Gastrocnemius medialis (tissue), 4 donors: Measurements from ENCODE around the gene VTN. TPM values are rescaled to one million over a fixed set of nuclear protein-coding genes. Genes with fewer than 3 reads are reported as not detected.
A peak's percentile ranks its signal among the peaks of the same experiment; 100 is the strongest.

ENCODE experiments used
- ATAC-seq, 2 donors: fragments of 150-250 bp; one replicate each; pipeline ENCODE4 v1.9.1; 2016
- DNase-seq, 2 donors: peaks; one replicate each; pipeline ENCODE4 v3.0.0-alpha.2; 2019
- H3K27ac ChIP-seq, 4 donors: fragments of 200-600 bp; sonication (generic); 1 replicate in 1 of 4; 2 replicates in 3 of 4; pipeline ENCODE4 v1.5.1; 2016 to 2018; ENCODE audit warnings: mild to moderate bottlenecking in 2 of 4, moderate library complexity in 1 of 4
- H3K27me3 ChIP-seq, 3 donors: fragments of 200-600 bp; sonication (generic) in 2 of 3; 1 replicate in 1 of 3; 2 replicates in 2 of 3; pipeline versions ENCODE4 v1.5.1 to v1.6.0; 2016 to 2019; ENCODE audit warnings: mild to moderate bottlenecking in 1 of 3, moderate library complexity in 1 of 3
- H3K36me3 ChIP-seq, 2 donors: fragments of 200-600 bp; sonication (generic) in 1 of 2; one replicate each; pipeline ENCODE4 v1.5.1; 2017 to 2018
- H3K4me1 ChIP-seq, 2 donors: fragments of 200-600 bp; sonication (generic) in 1 of 2; one replicate each; pipeline ENCODE4 v1.5.1; 2016 to 2017; ENCODE audit warnings: mild to moderate bottlenecking in 2 of 2
- H3K4me3 ChIP-seq, 4 donors: fragments of 200-600 bp; sonication (generic) in 3 of 4; 1 replicate in 1 of 4; 2 replicates in 3 of 4; pipeline ENCODE4 v1.5.1; 2016 to 2019; ENCODE audit warnings: mild to moderate bottlenecking in 2 of 4
- H3K9me3 ChIP-seq, 3 donors: fragments of 200-600 bp; sonication (generic) in 2 of 3; 1 replicate in 1 of 3; 2 replicates in 2 of 3; pipeline ENCODE4 v1.5.1; 2016 to 2019
- CTCF ChIP-seq, 5 experiments: fragments of 450-650 bp in 3 of 5; fragments of 200-600 bp in 2 of 5; sonication (generic) in 2 of 5; IDR thresholded peaks in 4 of 5; conservative IDR thresholded peaks in 1 of 5; 1 replicate in 4 of 5; 2 replicates in 1 of 5; pipeline ENCODE4 v1.5.1; 2016 to 2019; ENCODE audit warnings: antibody characterized with exemption in 5 of 5, mild to moderate bottlenecking in 3 of 5, moderate library complexity in 3 of 5
- POLR2A ChIP-seq, 2 donors: fragments of 450-650 bp; IDR thresholded peaks; one replicate each; pipeline ENCODE4 v1.6.1; 2017; ENCODE audit warnings: antibody characterized with exemption in 2 of 2, mild to moderate bottlenecking in 2 of 2, moderate library complexity in 2 of 2
- in situ Hi-C, 4 donors: fragments of 200-750 bp; cut with MboI; loops; one replicate each; pipeline versions ENCODE4 v1.15.0 to v1.8.0; 2017; ENCODE audit warnings: low sequenced_read_pairs in 4 of 4
- intact Hi-C: fragments of 100-400 bp; cut with DNase I; formaldehyde crosslinking; loops from one replicate; pipeline ENCODE4 v1.15.1; 2023; ENCODE audit warnings: low total_unique reads
- total RNA-seq, 4 donors: library from RNA; depleted of rRNA; stranded (reverse); fragments of >200 nt; gene quantifications; one replicate each; pipeline versions ENCODE4 v1.1.0 to v1.2.3, GENCODE V29; 2016

Gene VTN
- total RNA-seq, 4 donors from 2014 or later: 3.8 to 11.5 TPM; not detected in 2

GRCh38 chr17:28338056-28338768 lies 31.9 kb downstream of the VTN start:
- H3K9me3 ChIP-seq: no peaks in the 10 kb centered on the region
- in situ Hi-C loops: loop anchor here in 3 of 4 donors (10.0 to 25.0 kb wide), 3 partner anchors 293 to 624 kb away; partner anchors contain the start of genes PHF12 (in 3 of the 3) and NLK (in 1 of the 3)
- peaks cover 39 to 40% of the 10 kb centered on the region in 2 donors for H3K4me1 ChIP-seq
- peak overlapping the region; percentile 23 to 91 (median 88) for H3K27ac ChIP-seq
- H3K27me3 ChIP-seq: no peaks in the 10 kb centered on the region
- intact Hi-C loops: loop anchor here (10.0 kb wide), 1 partner anchor 443 kb away; the partner anchor contains the start of gene LYRM9
- H3K36me3 ChIP-seq: peaks cover 0 to 32% of the 10 kb centered on the region in 2 donors
- no peak for ATAC-seq
- TF ChIP-seq POLR2A (IDR thresholded peaks at IDR 0.05) (no peak), CTCF (IDR thresholded peaks at IDR 0.05 in 4 of 5, conservative IDR thresholded peaks at IDR 0.05 in 1 of 5) (no peak)
- peak overlapping the region in 3 of 4 donors; percentile 6 to 14 (median 12) for H3K4me3 ChIP-seq
- DNase-seq: no peak

GRCh38 chr17:28335959-28336871 lies 33.9 kb downstream of the VTN start:
- in situ Hi-C loops (loop anchor here in 3 of 4 donors (10.0 to 25.0 kb wide), 3 partner anchors 291 to 626 kb away; partner anchors contain the start of genes PHF12 (in 3 of the 3) and NLK (in 1 of the 3)), intact Hi-C loops (loop anchor here (1.0 to 10.0 kb wide), 5 partner anchors 17 to 616 kb away; partner anchors contain the start of genes LYRM9, POLDIP2 and TMEM97)
- Histone ChIP-seq H3K9me3 (no peaks in the 10 kb centered on the region), H3K4me3 (peak overlapping the region; percentile 73 to 99 (median 94)), H3K4me1 (peaks cover 38 to 41% of the 10 kb centered on the region in 2 donors), H3K36me3 (peaks cover 0 to 22% of the 10 kb centered on the region in 2 donors), H3K27me3 (no peaks in the 10 kb centered on the region), H3K27ac (peak overlapping the region; percentile 86 to 94 (median 90))
- TF ChIP-seq POLR2A (IDR thresholded peaks at IDR 0.05) (peak; percentile 3 to 7), CTCF (IDR thresholded peaks at IDR 0.05 in 4 of 5, conservative IDR thresholded peaks at IDR 0.05 in 1 of 5) (no peak)
- ATAC-seq (peak in 1 of 2 donors; percentile 4), DNase-seq (no peak)

- ATAC-seq: peak; percentile 98
- Histone ChIP-seq H3K36me3 (peaks cover 0 to 18% of the 10 kb centered on the region in 2 donors), H3K27me3 (no peaks in the 10 kb centered on the region), H3K4me3 (peak within 1 kb of the TSS; percentile 73 to 99 (median 94)), H3K4me1 (peaks cover 38 to 41% of the 10 kb centered on the region in 2 donors), H3K9me3 (no peaks in the 10 kb centered on the region), H3K27ac (peak within 1 kb of the TSS; percentile 86 to 94 (median 90))
- peak; percentile 99 for DNase-seq
- intact Hi-C loops (loop anchor here (1.0 to 10.0 kb wide), 5 partner anchors 16 to 617 kb away; partner anchors contain the start of genes LYRM9, POLDIP2 and TMEM97), in situ Hi-C loops (loop anchor here in 3 of 4 donors (10.0 to 25.0 kb wide), 3 partner anchors 291 to 627 kb away; partner anchors contain the start of genes PHF12 (in 3 of the 3) and NLK (in 1 of the 3))
- no peak for TF ChIP-seq CTCF (IDR thresholded peaks at IDR 0.05 in 4 of 5, conservative IDR thresholded peaks at IDR 0.05 in 1 of 5)
- peak; percentile 92 to 93 for TF ChIP-seq POLR2A (IDR thresholded peaks at IDR 0.05)
Observed at GRCh38 chr17:28335201-28335958, 34.7 kb downstream of the VTN start, which contains the start of the genes IFT20 and TNFAIP1. Gene IFT20, minus strand, starts transcription at chr17:28335472. Its CDS starts 3,487 bp downstream, at chr17:28331985. Gene TNFAIP1, plus strand, starts transcription at chr17:28335761. Its CDS starts 3,761 bp downstream, at chr17:28339522.
